CD4-positive, alpha-beta T cell treated with Interleukin-17A for 4 hours (primary cell): ENCODE results near the gene SAMD4B.
A peak's percentile ranks its signal among the peaks of the same experiment; 100 is the strongest.

Experiments used
- DNase-seq: peaks from one replicate; pipeline ENCODE4 v3.0.0-alpha.2; 2020; ENCODE audit warnings: mixed read lengths

The SAMD4B gene

GRCh38 chr19:39397360-39398296 lies 55.4 kb downstream of the SAMD4B start:
- DNase-seq, result peak; percentile 97

GRCh38 chr19:39398297-39398864 lies 56.2 kb downstream of the SAMD4B start:
- peak; percentile 78 for DNase-seq

- DNase-seq, result no peak
These were observed 57.4 kb downstream of the SAMD4B start for GRCh38 chr19:39399668-39400050.

- DNase-seq, result no peak
These were observed 57.8 kb downstream of the SAMD4B start for GRCh38 chr19:39400061-39400460.

- no peak for DNase-seq
These were observed 58.9 kb downstream of the SAMD4B start for GRCh38 chr19:39401070-39401548.

- peak; percentile 90 for DNase-seq
These were observed 59.5 kb downstream of the SAMD4B start for GRCh38 chr19:39401549-39402345.

GRCh38 chr19:39402346-39403300 lies 60.4 kb downstream of the SAMD4B start:
- peak; percentile 87 for DNase-seq

GRCh38 chr19:39403331-39404312 lies 61.4 kb downstream of the SAMD4B start:
- DNase-seq, result peak; percentile 95

- peak; percentile 40 for DNase-seq
These were observed 63.2 kb downstream of the SAMD4B start for GRCh38 chr19:39405261-39405957.

GRCh38 chr19:39405958-39406655 lies 63.9 kb downstream of the SAMD4B start:
- DNase-seq, result peak; percentile 98

GRCh38 chr19:39406656-39407409 lies 64.6 kb downstream of the SAMD4B start, which contains the start of gene ZFP36:
Gene ZFP36, plus strand, starts transcription at chr19:39406847. Its CDS starts 58 bp downstream, at chr19:39406905.
- peak; percentile 95 for DNase-seq

- DNase-seq, result no peak
These were observed 65.1 kb downstream of the SAMD4B start for GRCh38 chr19:39407410-39407659.

GRCh38 chr19:39407660-39408391 lies 65.6 kb downstream of the SAMD4B start:
- DNase-seq, result peak; percentile 80

GRCh38 chr19:39408392-39409207 lies 66.4 kb downstream of the SAMD4B start:
- peak; percentile 35 for DNase-seq

- peak; percentile 90 for DNase-seq
These were observed 67.2 kb downstream of the SAMD4B start for GRCh38 chr19:39409208-39410016.
